ENCODE measurements around the gene HIVEP3.
A peak's percentile ranks its signal among the peaks of the same experiment; 100 is the strongest.

Gene HIVEP3

DNA sequence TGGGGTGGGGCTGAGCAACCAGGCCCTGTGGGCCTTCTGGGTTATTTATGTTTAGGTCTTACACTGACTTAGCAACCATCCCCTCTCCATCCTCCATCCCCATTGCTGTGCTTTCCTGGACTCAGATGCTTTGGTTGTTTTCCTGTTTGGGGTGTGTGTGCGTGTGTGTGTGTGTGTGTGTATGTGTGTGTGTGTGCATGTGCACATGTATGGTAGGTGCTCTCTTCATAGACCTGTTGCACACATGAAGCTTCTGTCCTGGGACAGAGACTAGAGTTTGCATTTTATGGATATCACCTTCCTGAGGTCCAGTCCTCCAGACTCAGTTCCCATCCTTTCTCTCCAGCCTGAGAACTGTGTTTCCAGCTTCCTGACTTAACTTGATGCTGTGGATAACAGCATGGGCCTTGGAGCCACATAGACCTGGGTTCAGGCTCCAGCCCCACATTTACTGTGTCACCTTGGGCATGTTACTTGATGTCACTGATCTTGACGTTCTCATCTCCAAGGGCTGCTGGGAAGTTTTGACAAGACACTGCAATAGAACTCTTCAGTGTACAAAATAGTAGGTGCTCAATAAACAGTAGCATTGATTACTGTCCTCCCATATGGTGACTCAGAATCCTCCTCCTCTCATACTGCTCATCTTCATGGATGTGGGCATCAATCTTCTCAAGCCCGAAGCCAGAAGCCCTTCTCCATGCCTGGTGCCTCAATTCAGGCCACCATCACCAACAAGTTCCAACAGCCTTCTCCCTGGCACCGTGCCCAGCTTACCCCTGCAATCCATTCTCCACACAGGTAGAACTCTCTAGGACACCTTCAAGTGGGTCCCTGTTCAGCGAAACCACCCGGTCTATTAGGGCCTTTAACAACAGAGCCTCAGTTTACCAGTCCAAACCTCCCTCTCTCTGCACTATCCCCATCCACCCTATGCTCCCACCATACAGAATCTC lies 252.5 kb downstream of the HIVEP3 start:
- Histone ChIP-seq H3K27ac (ENCODE audit: low read length) (no peak overlapping the region), H3K9ac (ENCODE audit: low read depth, low read length) (no peak overlapping the region), H3K4me1 (ENCODE audit: insufficient read depth, low read length) (0 out of 2 replicates have a peak, but pooled peaks cover 6% of the 10 kb centered on the region)

DNA sequence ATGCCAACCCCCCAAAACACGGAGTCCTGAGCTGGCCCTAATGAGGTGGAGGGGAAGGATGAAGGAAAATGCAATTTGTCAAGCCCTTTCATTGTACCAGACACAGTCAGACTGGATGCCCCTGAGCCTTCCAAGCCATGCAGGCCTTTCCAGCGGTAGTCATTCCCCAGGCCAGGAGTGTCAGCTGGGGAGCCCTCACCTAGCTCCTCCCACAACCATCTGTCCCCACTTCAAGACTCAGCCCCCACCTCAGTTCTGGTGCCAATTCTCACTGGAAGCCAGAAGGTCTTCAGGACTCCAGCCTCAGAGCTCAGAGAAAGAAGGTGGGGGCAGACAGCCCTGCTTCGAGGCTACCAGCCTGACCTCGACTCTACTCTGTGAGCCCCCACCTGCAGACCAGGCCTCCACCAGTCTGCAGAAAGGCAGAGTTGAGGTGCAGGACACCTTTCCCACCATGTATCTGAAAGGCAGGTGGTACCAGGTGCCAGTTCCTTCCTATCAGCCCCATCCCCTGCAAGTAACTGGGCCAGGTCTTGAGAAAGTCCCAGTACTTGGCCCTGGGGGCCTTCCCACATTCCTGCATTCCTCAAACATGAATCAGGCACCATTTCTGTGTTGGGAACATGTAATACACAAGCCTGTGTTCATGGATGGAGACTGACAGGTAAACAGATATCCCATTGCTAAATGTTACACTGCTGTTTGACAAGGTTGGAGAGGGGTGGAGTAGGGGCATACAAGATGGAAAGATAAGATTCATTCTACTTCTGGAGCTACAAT lies 253.7 kb downstream of the HIVEP3 start:
- Histone ChIP-seq H3K4me1 (ENCODE audit: insufficient read depth, low read length) (0 out of 2 replicates have a peak, but pooled peaks cover 6% of the 10 kb centered on the region), H3K9me3 (ENCODE audit: insufficient read depth, low read depth, low read length) (no peaks in the 10 kb centered on the region), H3K36me3 (ENCODE audit: insufficient read depth, low read depth, low read length) (no peaks in the 10 kb centered on the region), H3K27me3 (ENCODE audit: insufficient read depth, low read length) (peaks cover 42% of the 10 kb centered on the region), H3K9ac (ENCODE audit: low read depth, low read length) (no peak overlapping the region), H3K4me3 (ENCODE audit: low read length) (no peak overlapping the region), H3K27ac (ENCODE audit: low read length) (no peak overlapping the region)

More for the DNA sequence above, 252.5 kb downstream of the HIVEP3 start:
- Histone ChIP-seq H3K9me3 (ENCODE audit: insufficient read depth, low read depth, low read length) (no peaks in the 10 kb centered on the region), H3K27me3 (ENCODE audit: insufficient read depth, low read length) (peaks cover 30% of the 10 kb centered on the region), H3K4me3 (ENCODE audit: low read length) (no peak overlapping the region), H3K36me3 (ENCODE audit: insufficient read depth, low read depth, low read length) (no peaks in the 10 kb centered on the region)

DNA sequence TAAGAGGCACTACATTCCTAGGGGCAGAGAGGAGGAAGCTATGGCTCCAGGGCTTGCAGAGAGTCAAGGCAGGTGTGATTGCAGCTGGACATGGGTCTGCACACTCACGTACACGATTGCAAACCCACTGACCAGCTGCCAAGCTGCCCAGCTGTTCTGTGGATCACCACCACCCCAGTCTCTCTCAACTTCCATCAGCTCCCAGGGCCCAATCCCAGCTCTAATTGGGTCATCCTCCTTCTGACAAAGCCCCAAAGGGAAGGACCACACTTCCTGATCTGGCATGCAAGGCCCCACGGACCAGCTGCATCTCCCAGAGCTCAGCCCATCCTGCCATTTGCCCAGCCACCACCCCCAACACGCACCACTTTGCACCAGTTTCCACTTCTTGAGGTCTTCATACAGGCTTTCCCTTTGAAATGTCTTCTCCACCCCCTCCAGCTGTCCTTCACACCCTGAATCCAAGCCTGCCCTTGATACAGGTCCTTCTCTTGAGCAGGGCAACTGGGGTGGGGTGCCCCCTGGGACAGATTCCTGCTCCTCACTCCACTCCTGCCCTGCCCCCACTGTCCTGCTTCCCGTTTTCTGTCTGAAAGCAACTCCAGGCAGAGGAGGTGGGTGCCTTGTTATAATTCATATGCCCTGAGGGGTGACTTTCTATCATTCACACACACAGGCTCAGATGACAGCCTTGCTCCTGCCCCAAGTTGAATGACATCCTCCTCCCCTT lies 254.9 kb downstream of the HIVEP3 start:
- peaks cover 54% of the 10 kb centered on the region for H3K27me3 ChIP-seq (ENCODE audit: insufficient read depth, low read length)
- 0 out of 2 replicates have a peak, but pooled peaks cover 6% of the 10 kb centered on the region for H3K4me1 ChIP-seq (ENCODE audit: insufficient read depth, low read length)
- H3K9me3 ChIP-seq (ENCODE audit: insufficient read depth, low read depth, low read length), result no peaks in the 10 kb centered on the region
- H3K4me3 ChIP-seq (ENCODE audit: low read length), result no peak overlapping the region
- no peak overlapping the region for H3K27ac ChIP-seq (ENCODE audit: low read length)
- H3K36me3 ChIP-seq (ENCODE audit: insufficient read depth, low read depth, low read length), result no peaks in the 10 kb centered on the region
- H3K9ac ChIP-seq (ENCODE audit: low read depth, low read length), result no peak overlapping the region

DNA sequence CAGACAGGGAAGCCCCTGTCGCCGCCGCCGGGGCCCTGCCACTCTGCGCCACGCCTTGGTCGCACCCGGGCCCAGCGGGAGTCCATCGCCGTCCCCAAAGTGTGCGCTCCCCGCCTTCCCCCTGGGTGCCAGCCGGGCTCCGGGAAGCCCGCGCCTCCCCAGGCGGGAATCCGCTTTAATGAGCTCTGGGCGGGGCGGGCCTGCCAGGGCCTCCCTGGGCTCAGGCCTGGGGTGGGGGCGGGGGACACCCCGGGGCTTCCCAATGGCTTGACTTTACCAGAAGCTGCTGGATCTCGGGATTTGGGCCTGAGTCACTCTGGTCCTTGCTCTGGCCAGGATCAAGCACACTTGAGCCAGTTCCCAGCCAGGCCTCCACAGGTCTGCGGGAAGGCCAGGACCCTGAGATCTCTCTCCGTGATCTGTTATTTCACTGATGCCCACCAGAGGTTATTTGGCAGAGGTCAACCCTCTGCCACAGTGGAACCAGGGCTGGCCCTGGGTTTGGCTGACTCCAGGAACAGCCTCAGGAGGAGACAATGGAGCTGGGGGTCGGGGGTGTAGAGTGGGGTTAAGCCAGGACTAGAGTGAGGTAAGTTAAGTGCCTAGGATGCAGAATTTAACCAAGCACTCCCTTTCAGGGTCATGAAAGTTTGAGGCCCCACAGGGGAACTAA lies 255.8 kb downstream of the HIVEP3 start:
- Histone ChIP-seq H3K4me3 (ENCODE audit: low read length) (peak overlapping the region; percentile 60; the same call in 1 of the 2 replicates), H3K4me1 (ENCODE audit: insufficient read depth, low read length) (0 out of 2 replicates have a peak, but pooled peaks cover 6% of the 10 kb centered on the region), H3K27me3 (ENCODE audit: insufficient read depth, low read length) (peaks cover 59% of the 10 kb centered on the region), H3K27ac (ENCODE audit: low read length) (no peak overlapping the region), H3K36me3 (ENCODE audit: insufficient read depth, low read depth, low read length) (no peaks in the 10 kb centered on the region), H3K9me3 (ENCODE audit: insufficient read depth, low read depth, low read length) (no peaks in the 10 kb centered on the region), H3K9ac (ENCODE audit: low read depth, low read length) (no peak overlapping the region)

DNA sequence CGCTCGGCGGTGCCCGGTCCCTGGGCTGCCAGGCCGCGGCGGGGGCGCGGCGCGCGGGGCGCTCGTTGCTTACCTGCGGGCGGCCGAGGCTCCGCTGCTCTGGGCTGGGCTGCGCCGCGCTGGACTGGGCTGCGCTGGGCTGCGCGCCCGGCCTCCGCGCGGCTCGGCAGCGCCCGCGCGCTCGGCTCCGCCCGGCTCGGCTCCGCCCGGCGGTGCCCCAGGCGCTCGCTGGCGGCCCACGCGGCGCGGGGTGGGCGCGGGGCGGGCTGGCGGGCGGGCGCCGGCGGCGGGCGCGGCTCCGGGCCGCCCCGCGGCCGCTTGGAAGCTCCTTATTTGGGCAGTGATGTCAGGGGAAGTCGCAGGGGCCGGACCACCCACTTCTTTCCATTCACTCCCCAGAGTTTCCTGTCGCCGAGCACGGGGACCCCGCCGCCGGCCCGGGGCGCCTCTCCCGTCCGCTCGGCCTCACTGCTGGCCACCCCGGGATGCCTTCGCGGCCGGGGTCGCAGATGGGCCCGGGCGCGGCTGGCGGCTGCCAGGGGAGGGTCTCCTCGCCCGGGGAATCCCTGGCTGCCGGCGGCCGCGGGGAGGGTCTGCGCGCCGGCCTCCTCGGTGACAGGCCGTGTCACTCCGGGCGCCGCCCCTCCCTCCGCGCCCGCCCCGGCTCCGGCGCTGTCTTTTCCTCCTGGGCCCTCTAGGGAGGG lies 256.5 kb downstream of the HIVEP3 start:
- Histone ChIP-seq H3K27me3 (ENCODE audit: insufficient read depth, low read length) (peaks cover 59% of the 10 kb centered on the region), H3K9me3 (ENCODE audit: insufficient read depth, low read depth, low read length) (no peaks in the 10 kb centered on the region), H3K9ac (ENCODE audit: low read depth, low read length) (no peak overlapping the region), H3K4me1 (ENCODE audit: insufficient read depth, low read length) (0 out of 2 replicates have a peak, but pooled peaks cover 4% of the 10 kb centered on the region), H3K4me3 (ENCODE audit: low read length) (peak overlapping the region; percentile 65; the same call in 1 of the 2 replicates), H3K36me3 (ENCODE audit: insufficient read depth, low read depth, low read length) (no peaks in the 10 kb centered on the region), H3K27ac (ENCODE audit: low read length) (no peak overlapping the region)

DNA sequence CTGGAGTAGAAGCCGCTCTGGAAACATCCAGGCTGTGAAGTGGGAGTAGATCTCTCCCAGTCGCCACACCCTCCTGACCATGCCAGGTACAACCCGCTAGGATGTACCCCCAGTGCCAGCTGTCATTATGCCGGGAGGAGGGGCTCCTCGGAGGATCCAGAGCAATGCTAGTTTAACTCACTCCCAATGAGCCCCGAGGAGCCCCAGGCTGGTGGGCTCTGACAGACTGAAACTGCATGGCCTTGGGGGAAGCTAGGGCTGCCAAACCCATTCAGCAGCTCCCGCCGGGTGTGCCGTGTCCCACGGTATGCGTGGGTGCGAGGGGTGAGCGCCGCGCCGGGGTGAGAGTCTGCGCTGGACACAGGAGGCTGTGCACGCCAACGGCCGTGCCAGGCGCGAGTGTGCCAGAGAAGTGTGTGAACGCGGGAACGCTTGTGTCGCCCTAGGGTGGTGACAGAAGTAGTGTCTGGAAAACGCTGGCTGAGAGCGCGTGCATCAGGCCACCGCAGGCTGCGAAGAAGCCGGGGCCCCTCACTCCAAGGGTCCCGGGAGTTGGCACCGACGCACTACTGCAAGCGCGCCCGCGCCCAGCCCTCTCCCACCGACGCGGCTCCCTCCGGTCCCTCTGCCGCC lies 257.2 kb downstream of the HIVEP3 start:
- Histone ChIP-seq H3K27ac (ENCODE audit: low read length) (no peak overlapping the region), H3K4me3 (ENCODE audit: low read length) (peak overlapping the region; percentile 65), H3K36me3 (ENCODE audit: insufficient read depth, low read depth, low read length) (no peaks in the 10 kb centered on the region), H3K27me3 (ENCODE audit: insufficient read depth, low read length) (peaks cover 59% of the 10 kb centered on the region), H3K4me1 (ENCODE audit: insufficient read depth, low read length) (0 out of 2 replicates have a peak, but pooled peaks cover 2% of the 10 kb centered on the region), H3K9me3 (ENCODE audit: insufficient read depth, low read depth, low read length) (no peaks in the 10 kb centered on the region), H3K9ac (ENCODE audit: low read depth, low read length) (no peak overlapping the region)

DNA sequence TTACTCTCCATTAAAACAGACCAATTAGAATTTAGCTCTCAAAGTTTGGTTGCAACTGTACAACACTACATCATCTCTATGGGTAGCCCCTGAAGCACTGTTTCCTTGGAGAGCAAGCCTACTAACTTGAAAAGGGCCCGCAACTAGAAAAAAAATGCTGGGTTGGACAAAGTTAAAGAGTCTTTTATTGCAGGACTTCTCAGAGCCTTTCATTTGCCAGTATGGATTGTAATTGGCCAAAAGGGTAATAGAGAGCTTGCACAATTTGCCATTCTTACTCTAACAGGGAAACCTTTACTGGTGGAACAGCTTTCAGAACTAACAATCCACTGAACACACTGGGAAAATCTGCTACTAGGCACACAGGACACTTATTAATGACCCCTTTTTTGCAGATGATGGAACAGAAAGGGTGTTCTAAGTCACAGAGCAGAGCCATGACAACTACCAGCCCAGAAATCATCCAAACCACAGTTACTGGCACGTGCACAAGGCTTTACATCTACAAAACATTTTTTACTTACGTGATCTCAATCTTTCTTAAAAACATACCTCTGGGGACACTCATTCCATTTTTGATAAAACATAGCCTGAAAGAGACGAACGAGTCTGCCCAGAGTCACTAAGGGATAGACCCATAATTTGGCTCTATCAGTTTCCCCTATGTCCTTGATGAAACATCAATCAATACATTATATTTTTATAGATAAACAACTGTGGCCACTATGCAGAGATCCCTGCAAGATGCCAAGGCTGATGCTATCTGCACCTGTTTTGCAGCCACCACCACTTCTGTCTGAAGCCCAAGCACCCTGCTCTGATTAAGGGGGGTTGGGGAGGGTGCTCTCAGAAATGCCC lies 257.9 kb downstream of the HIVEP3 start:
- H3K27me3 ChIP-seq (ENCODE audit: insufficient read depth, low read length), result peaks cover 59% of the 10 kb centered on the region
- H3K9ac ChIP-seq (ENCODE audit: low read depth, low read length), result no peak overlapping the region
- H3K4me3 ChIP-seq (ENCODE audit: low read length), result 0 out of 2 replicates have a peak overlapping the region, but pooled peaks have one; percentile 65
- H3K4me1 ChIP-seq (ENCODE audit: insufficient read depth, low read length), result 0 out of 2 replicates have a peak, but pooled peaks cover 2% of the 10 kb centered on the region
- H3K9me3 ChIP-seq (ENCODE audit: insufficient read depth, low read depth, low read length), result no peaks in the 10 kb centered on the region
- no peak overlapping the region for H3K27ac ChIP-seq (ENCODE audit: low read length)
- no peaks in the 10 kb centered on the region for H3K36me3 ChIP-seq (ENCODE audit: insufficient read depth, low read depth, low read length)

DNA sequence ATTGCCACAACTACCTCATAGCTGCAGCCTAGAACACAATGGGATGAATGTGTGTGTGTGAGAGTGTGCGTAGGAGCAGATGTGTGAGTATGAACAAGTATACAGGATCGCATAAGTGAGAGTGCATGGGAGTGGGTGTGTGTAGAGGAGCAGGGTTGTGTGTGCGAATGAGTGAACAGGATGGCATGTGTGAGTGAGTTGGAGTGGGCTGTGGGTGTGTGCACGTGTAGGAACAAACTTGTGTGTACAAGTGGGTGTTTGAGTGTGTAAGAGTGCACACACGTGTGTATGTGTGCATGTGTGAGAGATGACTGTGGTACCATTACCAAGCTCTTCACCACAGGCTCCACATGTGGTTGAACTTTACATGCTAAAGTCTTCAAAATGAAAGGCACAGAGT lies 258.8 kb downstream of the HIVEP3 start:
- H3K27me3 ChIP-seq (ENCODE audit: insufficient read depth, low read length), result peaks cover 59% of the 10 kb centered on the region
- 0 out of 2 replicates have a peak, but pooled peaks cover 2% of the 10 kb centered on the region for H3K4me1 ChIP-seq (ENCODE audit: insufficient read depth, low read length)
- H3K36me3 ChIP-seq (ENCODE audit: insufficient read depth, low read depth, low read length), result no peaks in the 10 kb centered on the region
- H3K9me3 ChIP-seq (ENCODE audit: insufficient read depth, low read depth, low read length), result no peaks in the 10 kb centered on the region
- no peak overlapping the region for H3K4me3 ChIP-seq (ENCODE audit: low read length)
- H3K9ac ChIP-seq (ENCODE audit: low read depth, low read length), result no peak overlapping the region
- no peak overlapping the region for H3K27ac ChIP-seq (ENCODE audit: low read length)

DNA sequence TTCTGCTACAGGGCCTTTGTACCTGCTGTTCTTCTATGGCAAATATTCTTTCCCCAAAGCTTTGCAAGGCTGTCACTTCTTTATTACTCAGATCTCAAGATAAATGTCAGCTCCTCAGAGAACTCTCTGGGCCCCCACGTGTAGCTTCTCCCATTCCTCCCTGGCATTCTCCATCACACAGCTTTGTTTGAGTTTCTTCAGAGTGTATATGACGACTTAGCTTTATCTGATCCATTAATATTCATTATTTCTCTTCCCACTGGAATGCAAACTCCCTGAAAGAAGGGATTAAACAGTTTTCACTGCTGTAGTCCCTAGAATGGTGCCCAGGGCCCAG lies 259.6 kb downstream of the HIVEP3 start:
- H3K27ac ChIP-seq (ENCODE audit: low read length), result no peak overlapping the region
- H3K9ac ChIP-seq (ENCODE audit: low read depth, low read length), result no peak overlapping the region
- H3K36me3 ChIP-seq (ENCODE audit: insufficient read depth, low read depth, low read length), result no peaks in the 10 kb centered on the region
- 0 out of 2 replicates have a peak, but pooled peaks cover 2% of the 10 kb centered on the region for H3K4me1 ChIP-seq (ENCODE audit: insufficient read depth, low read length)
- H3K9me3 ChIP-seq (ENCODE audit: insufficient read depth, low read depth, low read length), result no peaks in the 10 kb centered on the region
- H3K4me3 ChIP-seq (ENCODE audit: low read length), result no peak overlapping the region
- H3K27me3 ChIP-seq (ENCODE audit: insufficient read depth, low read length), result peaks cover 52% of the 10 kb centered on the region

Measured in iPS-20b (cell line).